HG02981 (cell line): ENCODE measurements around the gene EDN1.

Experiments
- ATAC-seq: cut with Tn5 transposase; IDR thresholded peaks from one replicate; pipeline ENCODE4 v1.9.1; 2021; ENCODE audit warnings: mild to moderate bottlenecking, moderate library complexity; ENCODE audit not compliant: unreplicated experiment

EDN1 gene

DNA sequence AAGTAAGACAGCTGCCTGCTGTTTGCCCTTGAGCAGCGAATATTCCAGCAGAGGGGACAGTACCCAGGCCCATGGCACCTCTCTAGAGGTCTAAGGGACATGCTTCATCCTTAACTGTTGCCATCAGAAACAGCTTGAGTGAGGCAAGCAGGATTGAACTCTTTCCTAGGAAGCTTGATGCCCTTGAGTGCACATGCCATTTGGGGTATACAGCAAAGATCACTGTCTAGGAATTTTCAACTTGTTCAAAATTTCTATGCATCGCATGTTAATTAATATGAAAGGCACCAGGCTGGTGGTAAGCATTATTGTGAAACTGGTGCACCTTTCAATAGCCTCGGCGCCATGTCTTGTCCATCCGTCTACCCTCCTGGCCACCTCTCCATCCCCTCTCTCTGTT lies 54.1 kb downstream of the EDN1 start:
- no peak for ATAC-seq

DNA sequence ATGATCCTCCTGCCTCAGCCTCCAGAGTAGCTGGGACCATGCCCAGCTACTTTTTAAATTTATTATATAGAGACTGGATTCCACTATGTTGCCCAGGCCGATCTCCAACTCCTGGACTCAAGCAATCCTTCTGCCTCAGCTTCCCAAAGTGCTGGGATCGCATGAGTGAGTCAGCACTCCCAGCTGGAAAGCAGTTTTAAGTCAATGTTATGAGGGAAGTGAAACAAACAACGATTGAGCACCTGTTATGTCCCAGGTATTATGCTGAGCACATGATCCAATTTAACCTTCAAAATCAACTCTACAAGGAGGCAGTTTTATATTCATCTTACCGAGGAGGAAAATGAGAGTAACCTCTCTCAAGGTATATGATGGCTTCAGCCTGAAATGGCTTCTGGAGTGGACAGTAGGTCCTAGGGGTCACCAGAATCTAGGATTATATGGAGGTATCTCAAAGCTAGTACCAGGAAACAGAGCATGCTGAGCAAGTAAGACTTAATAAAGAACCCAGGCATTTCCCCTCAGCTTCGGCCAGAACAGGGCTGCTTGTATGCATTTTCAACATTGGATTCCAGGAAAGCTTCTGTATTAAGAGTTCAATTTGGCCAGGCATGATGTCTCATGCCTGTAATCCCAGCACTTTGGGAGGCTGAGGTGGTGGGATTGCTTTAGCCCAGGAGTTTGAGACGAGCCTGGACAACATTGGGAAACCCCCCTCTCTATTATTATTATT lies 55.0 kb downstream of the EDN1 start:
- no peak for ATAC-seq

DNA sequence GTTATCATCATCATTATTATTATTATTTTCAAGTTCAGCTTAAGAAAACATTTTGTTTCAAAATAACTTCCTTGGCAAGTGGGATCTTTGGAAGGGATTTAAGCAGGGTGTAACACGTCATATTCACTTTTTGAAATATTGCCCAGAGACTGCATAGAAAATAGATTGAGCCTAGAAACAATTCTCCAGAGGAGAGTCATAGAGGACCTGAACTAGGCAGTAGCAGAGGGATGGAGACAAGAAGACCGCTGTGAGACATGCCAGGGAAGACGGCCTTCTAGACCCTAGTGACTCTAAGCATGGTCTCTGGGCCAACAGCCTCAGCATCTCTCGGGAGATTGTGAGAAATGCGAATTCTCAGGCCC lies 55.5 kb downstream of the EDN1 start:
- ATAC-seq = no peak
